DND-41 (cell line): ENCODE results near the gene AOPEP.

ENCODE experiments used
- EZH2 ChIP-seq: IDR thresholded peaks from 3 replicates; pipeline ENCODE4 v1.6.1; 2012; ENCODE audit warnings: borderline replicate concordance, low read depth, mild to moderate bottlenecking, moderate library complexity, low read length, inconsistent platforms; ENCODE audit not compliant: severe bottlenecking
- TF ChIP-seq, protein P1 (sequence below): IDR thresholded peaks from 2 replicates; pipeline ENCODE4 v1.5.1; 2012; ENCODE audit warnings: borderline replicate concordance, low read length, moderate library complexity, mild to moderate bottlenecking; ENCODE audit not compliant: poor library complexity, severe bottlenecking; ENCODE audit errors: extremely low read depth

DNA sequence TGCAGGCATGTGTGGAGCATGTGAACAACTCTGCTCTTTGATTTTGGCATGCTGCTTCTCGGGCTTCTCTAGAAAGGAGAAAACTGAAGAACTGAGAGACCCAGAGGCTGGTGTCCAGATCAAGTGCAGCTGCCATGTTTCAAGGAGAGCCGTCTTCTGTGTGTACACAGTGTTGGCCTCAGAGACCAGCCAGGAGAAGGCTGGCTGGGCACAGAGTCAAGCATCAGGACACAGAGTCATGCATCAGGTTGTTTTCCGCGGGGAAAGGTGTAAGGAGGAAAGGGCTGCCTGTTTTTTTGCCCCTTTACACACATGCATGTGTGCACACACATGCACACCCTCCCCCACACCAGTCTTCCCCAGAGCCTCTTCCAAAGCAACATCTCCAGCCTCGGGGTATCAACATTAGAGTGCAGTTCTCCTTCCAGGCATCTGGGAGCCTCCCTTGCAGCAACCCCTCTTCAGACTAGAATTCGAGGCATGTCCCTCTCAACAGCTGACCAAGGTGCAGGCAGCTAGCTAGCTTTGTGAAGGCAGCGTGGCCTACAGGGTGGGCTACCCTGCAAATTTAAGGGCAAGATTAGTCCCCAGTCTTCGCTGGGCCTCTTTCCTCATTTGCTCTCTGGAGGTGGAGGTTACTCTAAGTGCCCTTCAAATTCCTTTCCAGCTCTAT lies 180.9 kb downstream of the AOPEP start:
- no peak for TF ChIP-seq EZH2
- TF ChIP-seq, protein P1, sequence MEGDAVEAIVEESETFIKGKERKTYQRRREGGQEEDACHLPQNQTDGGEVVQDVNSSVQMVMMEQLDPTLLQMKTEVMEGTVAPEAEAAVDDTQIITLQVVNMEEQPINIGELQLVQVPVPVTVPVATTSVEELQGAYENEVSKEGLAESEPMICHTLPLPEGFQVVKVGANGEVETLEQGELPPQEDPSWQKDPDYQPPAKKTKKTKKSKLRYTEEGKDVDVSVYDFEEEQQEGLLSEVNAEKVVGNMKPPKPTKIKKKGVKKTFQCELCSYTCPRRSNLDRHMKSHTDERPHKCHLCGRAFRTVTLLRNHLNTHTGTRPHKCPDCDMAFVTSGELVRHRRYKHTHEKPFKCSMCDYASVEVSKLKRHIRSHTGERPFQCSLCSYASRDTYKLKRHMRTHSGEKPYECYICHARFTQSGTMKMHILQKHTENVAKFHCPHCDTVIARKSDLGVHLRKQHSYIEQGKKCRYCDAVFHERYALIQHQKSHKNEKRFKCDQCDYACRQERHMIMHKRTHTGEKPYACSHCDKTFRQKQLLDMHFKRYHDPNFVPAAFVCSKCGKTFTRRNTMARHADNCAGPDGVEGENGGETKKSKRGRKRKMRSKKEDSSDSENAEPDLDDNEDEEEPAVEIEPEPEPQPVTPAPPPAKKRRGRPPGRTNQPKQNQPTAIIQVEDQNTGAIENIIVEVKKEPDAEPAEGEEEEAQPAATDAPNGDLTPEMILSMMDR: no peak
